Heart left ventricle (tissue), 16 donors: Measurements from ENCODE around the gene FCER1G. TPM values are rescaled to one million over a fixed set of nuclear protein-coding genes. Genes with fewer than 3 reads are reported as not detected.
A peak's percentile ranks its signal among the peaks of the same experiment; 100 is the strongest.

Experiments
- ATAC-seq, 4 donors: fragments of 200-7000 bp; cut with Tn5 transposase; one replicate each; pipeline ENCODE4 v1.9.1; 2020 to 2022; ENCODE audit warnings: moderate library complexity in 4 of 4, mild to moderate bottlenecking in 3 of 4, moderate number of reproducible peaks in 1 of 4
- DNase-seq, 5 donors: peaks; one replicate each; pipeline ENCODE4 v3.0.0-alpha.2; 2020
- H3K27ac ChIP-seq, 12 donors: fragments of 200-600 bp; sonication (generic) in 4 of 12; one replicate each; pipeline versions ENCODE4 v1.5.0 to v1.8.0; 2016 to 2022; ENCODE audit warnings: mild to moderate bottlenecking in 2 of 12
- H3K27me3 ChIP-seq, 9 donors: fragments of 200-600 bp; sonication (generic) in 2 of 9; one replicate each; pipeline versions ENCODE4 v1.5.1 to v1.8.0; 2016 to 2022; ENCODE audit warnings: mild to moderate bottlenecking in 3 of 9
- H3K36me3 ChIP-seq, 9 donors: fragments of 200-600 bp; sonication (generic) in 2 of 9; one replicate each; pipeline versions ENCODE4 v1.5.0 to v1.8.0; 2018 to 2022; ENCODE audit warnings: mild to moderate bottlenecking in 2 of 9
- H3K4me1 ChIP-seq, 12 donors: fragments of 200-600 bp; sonication (generic) in 4 of 12; one replicate each; pipeline versions ENCODE4 v1.5.0 to v1.8.0; 2016 to 2022; ENCODE audit warnings: mild to moderate bottlenecking in 3 of 12
- H3K4me3 ChIP-seq, 12 donors: fragments of 200-600 bp; sonication (generic) in 4 of 12; one replicate each; pipeline versions ENCODE4 v1.5.0 to v1.8.0; 2017 to 2022; ENCODE audit warnings: mild to moderate bottlenecking in 9 of 12, moderate library complexity in 4 of 12
- H3K9me3 ChIP-seq, 12 donors: fragments of 200-600 bp; sonication (generic) in 4 of 12; one replicate each; pipeline versions ENCODE4 v1.5.0 to v1.8.0; 2016 to 2022; ENCODE audit warnings: mild to moderate bottlenecking in 1 of 12
- POLR2A ChIP-seq, 2 donors: fragments of 450-650 bp; IDR thresholded peaks; one replicate each; pipeline ENCODE4 v1.6.1; 2017; ENCODE audit warnings: antibody characterized with exemption in 2 of 2, mild to moderate bottlenecking in 2 of 2, moderate library complexity in 2 of 2
- WGBS, 4 donors: extraction: QIAGEN DNeasy Blood & Tissue Kit in 2 of 4; methylation state at CpG; one replicate each; pipeline versions ENCODE4 v1.1.5 to v1.1.7; 2013 to 2018; 5-methylcytosine and 5-hydroxymethylcytosine counted together
- intact Hi-C, 10 donors: fragments of 100-400 bp; cut with DNase I; formaldehyde crosslinking; loops; one replicate each; pipeline versions ENCODE4 v1.11.1 to v1.14.2; 2022
- polyA plus RNA-seq, 2 donors: library from polyadenylated mRNA; stranded (reverse); fragments of 200-250 nt; gene quantifications; one replicate each; pipeline ENCODE4 v1.2.3, GENCODE V29; 2013
- total RNA-seq, 9 donors: library from RNA; depleted of rRNA in 2 of 9; stranded (reverse); fragments of >200 nt in 2 of 9; fragmentation: NEBNext Ultra II Directional in 3 of 9; extraction: Animal tissue kit (Norgen Biotek cat#: 25700) in 3 of 9; gene quantifications; one replicate each; pipeline versions ENCODE4 v1.1.0 to v1.2.4, GENCODE V29; 2016 to 2023
- TF ChIP-seq, protein P1 (sequence below), 12 donors: fragments of 200-600 bp; sonication (generic) in 4 of 12; IDR thresholded peaks; one replicate each; pipeline versions ENCODE4 v1.5.0 to v1.8.0; 2018 to 2022; ENCODE audit warnings: antibody characterized with exemption in 12 of 12, mild to moderate bottlenecking in 5 of 12
- donor health status: ischemic (EF 13 %, LVEDD 7.1; RV severe dilation, severe dysfunction).
- donor health status: healthy with polysubstance abuse.
- donor health status: DM: no; HTN: yes; CAD: no.
- donor health status: DM: no; HTN: no; CAD: no.
- donor health status: ischemic (EF 25% LVEDD 6.9; RV normal size, moderate dysfunction).
- donor health status: ischemic (EF 25% LVEDD 5.7; RV mildly dilated, moderate dysfunction).
- donor health status: healthy.
- donor health status: DM: yes; HTN: yes; CAD: no.
- donor health status: ischemic (EF 35%, LVEDD 5.7; RV mildly dilated, moderate dysfunction).
- donor health status: nonischemic (EF 11% LVEDD 7.7; RV severe dilation, severe dysfunction).
- donor health status: DM: yes; HTN: yes; CAD: no.
- donor health status: PGD.
- donor health status: ischemic (EF 29% LVEDD 5.4; RV normal size, mild dysfunction).
- donor health status: nonischemic (EF 23%, LVEDD 6.1; RV moderate dilation, normal function).

The FCER1G gene
- total and polyA plus RNA-seq, 11 donors, result 2.9 to 157 (median 17.1) TPM

GRCh38 chr1:161193561-161194235 lies 21.4 kb upstream of the FCER1G start:
- 73 to 86% (median 76%) methylated on average over 9 to 21 of the region's 21 CpGs for WGBS, 4 donors
- intact Hi-C loops, result loop anchor here in 4 of 10 donors (5.0 to 10.0 kb wide), 3 partner anchors 34 to 191 kb away; partner anchors contain the start of gene TOMM40L (in 1 of the 4)
- peak overlapping the region in 6 of 12 donors; percentile 1 to 98 (median 68) for H3K27ac ChIP-seq
- peaks cover 0 to 68% (median 41%) of the 10 kb centered on the region in 12 donors for H3K4me1 ChIP-seq
- TF ChIP-seq, protein P1, sequence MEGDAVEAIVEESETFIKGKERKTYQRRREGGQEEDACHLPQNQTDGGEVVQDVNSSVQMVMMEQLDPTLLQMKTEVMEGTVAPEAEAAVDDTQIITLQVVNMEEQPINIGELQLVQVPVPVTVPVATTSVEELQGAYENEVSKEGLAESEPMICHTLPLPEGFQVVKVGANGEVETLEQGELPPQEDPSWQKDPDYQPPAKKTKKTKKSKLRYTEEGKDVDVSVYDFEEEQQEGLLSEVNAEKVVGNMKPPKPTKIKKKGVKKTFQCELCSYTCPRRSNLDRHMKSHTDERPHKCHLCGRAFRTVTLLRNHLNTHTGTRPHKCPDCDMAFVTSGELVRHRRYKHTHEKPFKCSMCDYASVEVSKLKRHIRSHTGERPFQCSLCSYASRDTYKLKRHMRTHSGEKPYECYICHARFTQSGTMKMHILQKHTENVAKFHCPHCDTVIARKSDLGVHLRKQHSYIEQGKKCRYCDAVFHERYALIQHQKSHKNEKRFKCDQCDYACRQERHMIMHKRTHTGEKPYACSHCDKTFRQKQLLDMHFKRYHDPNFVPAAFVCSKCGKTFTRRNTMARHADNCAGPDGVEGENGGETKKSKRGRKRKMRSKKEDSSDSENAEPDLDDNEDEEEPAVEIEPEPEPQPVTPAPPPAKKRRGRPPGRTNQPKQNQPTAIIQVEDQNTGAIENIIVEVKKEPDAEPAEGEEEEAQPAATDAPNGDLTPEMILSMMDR (IDR thresholded peaks at IDR 0.05), result no peak
- no peak for TF ChIP-seq POLR2A (IDR thresholded peaks at IDR 0.05)
- no peak for ATAC-seq
- H3K27me3 ChIP-seq, result no peaks in the 10 kb centered on the region
- no peaks in the 10 kb centered on the region for H3K9me3 ChIP-seq
- peaks cover 0 to 51% (median 7%) of the 10 kb centered on the region in 9 donors for H3K36me3 ChIP-seq
- DNase-seq, result peak in 1 of 5 donors; percentile 58
- peak overlapping the region in 3 of 12 donors; percentile 56 to 62 (median 60) for H3K4me3 ChIP-seq

DNA sequence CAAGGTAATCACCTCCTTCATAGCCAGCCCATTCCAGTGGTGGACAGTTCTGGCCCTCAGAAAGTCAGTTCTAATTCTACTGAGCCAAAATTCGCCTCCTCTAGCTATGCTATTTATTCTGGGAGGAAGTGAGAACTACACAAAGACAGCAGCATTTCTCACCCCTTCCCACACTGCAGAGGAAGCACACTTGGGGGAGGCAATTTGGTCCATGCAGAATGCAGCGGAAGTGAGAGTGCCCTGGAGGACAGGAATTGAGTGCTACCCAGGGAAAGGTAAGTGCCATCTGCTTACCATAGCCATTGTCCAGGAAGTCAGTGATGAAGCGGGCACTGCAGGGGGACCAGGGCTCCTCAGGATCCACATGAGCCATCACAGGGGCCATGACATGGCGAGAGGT lies 19.9 kb upstream of the FCER1G start:
- intact Hi-C loops, result loop anchor here in 1 of 10 donors (10.0 kb wide), 1 partner anchor 190 kb away; no protein-coding TSS in a partner anchor
- ATAC-seq (no peak), DNase-seq (no peak)
- H3K27ac ChIP-seq, result peak overlapping the region in 5 of 12 donors; percentile 1 to 98 (median 81)
- peaks cover 0 to 76% (median 56%) of the 10 kb centered on the region in 12 donors for H3K4me1 ChIP-seq
- 71 to 82% (median 78%) methylated on average over 4 of the region's 4 CpGs for WGBS, 4 donors
- H3K4me3 ChIP-seq, result peak overlapping the region in 9 of 12 donors; percentile 3 to 62 (median 22)
- no peak for TF ChIP-seq POLR2A (IDR thresholded peaks at IDR 0.05)
- TF ChIP-seq, protein P1 (IDR thresholded peaks at IDR 0.05), result no peak
- H3K36me3 ChIP-seq, result peaks cover 0 to 51% (median 7%) of the 10 kb centered on the region in 9 donors
- H3K27me3 ChIP-seq, result no peaks in the 10 kb centered on the region
- H3K9me3 ChIP-seq, result no peaks in the 10 kb centered on the region

DNA sequence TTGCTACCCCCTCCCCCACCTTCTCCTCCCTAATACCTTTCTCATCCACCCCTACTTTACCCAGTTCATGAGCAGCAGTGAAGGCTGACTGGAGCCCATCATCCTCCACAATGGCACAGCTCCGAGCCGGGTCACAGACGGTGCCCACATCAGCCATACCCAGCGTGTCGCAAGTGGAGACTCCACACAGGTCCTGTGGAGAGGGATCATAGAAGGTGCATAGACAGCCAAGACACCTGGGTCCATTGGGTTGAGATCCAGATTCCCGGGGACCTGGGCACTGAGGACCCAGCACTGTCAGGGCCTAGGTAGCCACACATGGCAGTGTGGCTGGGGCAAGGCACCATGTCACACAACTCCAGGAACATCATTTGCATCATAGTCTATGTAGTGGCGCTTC lies 19.0 kb upstream of the FCER1G start:
- DNase-seq, result no peak

More for the DNA sequence above, 19.0 kb upstream of the FCER1G start:
- TF ChIP-seq, protein P1 (IDR thresholded peaks at IDR 0.05), result no peak
- TF ChIP-seq POLR2A (IDR thresholded peaks at IDR 0.05), result no peak
- WGBS, 4 donors, result 88 to 89% (median 89%) methylated on average over 6 to 7 of the region's 7 CpGs
- no peaks in the 10 kb centered on the region for H3K9me3 ChIP-seq
- intact Hi-C loops, result loop anchor here in 1 of 10 donors (10.0 kb wide), 1 partner anchor 189 kb away; no protein-coding TSS in a partner anchor
- peak overlapping the region in 9 of 12 donors; percentile 93 to 99 (median 96) for H3K27ac ChIP-seq
- peak overlapping the region in 11 of 12 donors; percentile 34 to 62 (median 56) for H3K4me3 ChIP-seq
- H3K27me3 ChIP-seq, result no peaks in the 10 kb centered on the region
- no peak for ATAC-seq
- H3K4me1 ChIP-seq, result peaks cover 0 to 86% (median 64%) of the 10 kb centered on the region in 12 donors
- peaks cover 0 to 46% (median 4%) of the 10 kb centered on the region in 9 donors for H3K36me3 ChIP-seq
